SK-N-MC (cell line): ENCODE data around the gene S100A11.
"Not testable (repeated sequence)": the region's sequence is repeated elsewhere in the genome, so short reads cannot be mapped to it uniquely, and the experiment has no call there.

ENCODE experiments used
- EZH2 ChIP-seq: fragments of 200-600 bp; sonication (generic); IDR thresholded peaks from one replicate; pipeline ENCODE4 v1.6.1; 2017; ENCODE audit warnings: antibody characterized with exemption
- POLR2AphosphoS5 ChIP-seq: IDR thresholded peaks from 2 replicates; pipeline ENCODE4 v1.6.1; 2012; ENCODE audit warnings: mild to moderate bottlenecking, low read depth, low read length, borderline replicate concordance

DNA sequence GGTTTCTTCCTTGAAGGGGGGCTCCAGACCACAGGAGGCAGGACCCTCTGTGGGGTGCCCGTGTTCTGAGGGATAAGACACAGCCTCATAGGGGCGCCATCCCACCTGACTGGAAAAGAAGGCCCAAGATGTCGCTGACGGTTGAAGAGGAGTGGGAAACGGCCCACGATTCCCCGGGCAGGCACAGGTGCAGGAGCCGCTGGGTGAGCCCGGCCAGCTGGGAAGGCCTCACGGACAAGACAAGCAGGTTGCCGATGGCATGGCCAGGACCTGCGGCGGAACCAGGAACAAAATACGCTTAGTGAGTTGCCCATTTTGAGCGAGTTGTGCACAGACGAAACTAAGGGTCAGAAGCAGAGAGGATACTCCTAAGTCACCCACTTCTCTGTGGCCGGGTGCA, 43.7 kb upstream of the S100A11 start:
- TF ChIP-seq EZH2, POLR2AphosphoS5: not testable (repeated sequence)
